Colonic mucosa (tissue), 4 donors: ENCODE data around the gene GBF1. TPM values are rescaled to one million over a fixed set of nuclear protein-coding genes. Genes with fewer than 3 reads are reported as not detected.

Source experiments
- DNase-seq: peaks from one replicate; pipeline ENCODE4 v3.0.0-alpha.2; 2020
- H3K27ac ChIP-seq: fragments of 200-600 bp; one replicate; pipeline ENCODE4 v1.8.0; 2021
- H3K27me3 ChIP-seq: fragments of 200-600 bp; one replicate; pipeline ENCODE4 v1.8.0; 2021
- H3K36me3 ChIP-seq: fragments of 200-600 bp; one replicate; pipeline ENCODE4 v1.8.0; 2021
- H3K4me1 ChIP-seq: fragments of 200-600 bp; one replicate; pipeline ENCODE4 v1.8.0; 2021; ENCODE audit warnings: mild to moderate bottlenecking
- H3K4me3 ChIP-seq: fragments of 200-600 bp; one replicate; pipeline ENCODE4 v1.8.0; 2021
- H3K9ac ChIP-seq, 2 donors: one replicate each; pipeline ENCODE4 v1.7.0; 2013; ENCODE audit warnings: control low read depth in 2 of 2, low read depth in 2 of 2, low read length in 2 of 2
- H3K9me3 ChIP-seq: fragments of 200-600 bp; one replicate; pipeline ENCODE4 v1.8.0; 2021
- intact Hi-C: fragments of 100-400 bp; cut with DNase I; formaldehyde crosslinking; loops from one replicate; pipeline ENCODE4 v1.14.1; 2022
- total RNA-seq, 2 donors: library from RNA; stranded (reverse); fragmentation: NEBNext Ultra II Directional in 1 of 2; extraction: Animal tissue kit (Norgen Biotek cat#: 25700) in 1 of 2; gene quantifications; one replicate each; pipeline ENCODE4 v1.2.1, GENCODE V29; 2021
- TF ChIP-seq, protein P1 (sequence below): fragments of 200-600 bp; IDR thresholded peaks from one replicate; pipeline ENCODE4 v1.8.0; 2022; ENCODE audit warnings: antibody characterized with exemption, mild to moderate bottlenecking
- donor health status: healthy.
- donor health status: DM: no; HTN: no; CAD: no.
- donor health status: DM: no; HTN: no; CAD: no.

GBF1 gene
- total RNA-seq, 2 donors from 2014 or later = 59.8 to 73.4 TPM

DNA sequence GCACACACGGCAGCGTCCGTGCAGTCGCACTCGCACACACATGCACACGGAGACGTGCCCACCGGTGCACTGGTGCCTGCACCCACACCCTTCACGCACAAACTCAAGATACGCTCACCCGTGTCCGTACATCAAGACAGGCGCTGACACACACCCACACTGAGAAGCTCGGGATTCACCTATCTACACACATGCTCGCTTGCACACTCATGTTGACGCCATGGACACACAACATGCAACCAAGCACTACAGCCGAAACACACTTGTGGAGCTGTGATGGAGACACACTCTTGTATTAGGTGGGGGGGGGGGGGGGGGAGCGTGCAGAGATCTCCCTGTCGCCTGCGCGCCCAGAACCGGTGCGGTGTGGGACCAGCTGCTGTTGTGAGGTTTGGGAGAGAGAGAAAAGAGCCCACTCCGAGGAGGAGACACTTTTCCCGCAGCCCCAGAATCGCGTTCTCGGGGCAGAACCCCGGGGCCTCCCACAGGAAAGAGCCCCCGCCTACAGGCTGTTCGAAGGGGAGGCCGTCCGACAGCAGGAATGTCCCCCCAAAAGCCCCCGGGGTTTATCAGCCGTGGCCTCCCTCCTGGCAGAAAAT lies 149.6 kb downstream of the GBF1 start:
- peak; percentile 47 for DNase-seq
- peak overlapping the region; percentile 73 for H3K4me3 ChIP-seq
- no peaks in the 10 kb centered on the region for H3K9me3 ChIP-seq
- peaks cover 11% of the 10 kb centered on the region for H3K4me1 ChIP-seq
- intact Hi-C loops = loop anchor here (5.0 to 10.0 kb wide), 3 partner anchors 87 to 200 kb away; partner anchors contain the start of gene ELOVL3
- peak overlapping the region; percentile 90 to 95 for H3K9ac ChIP-seq
- no peaks in the 10 kb centered on the region for H3K36me3 ChIP-seq
- peak overlapping the region; percentile 98 for H3K27ac ChIP-seq
- TF ChIP-seq, protein P1, sequence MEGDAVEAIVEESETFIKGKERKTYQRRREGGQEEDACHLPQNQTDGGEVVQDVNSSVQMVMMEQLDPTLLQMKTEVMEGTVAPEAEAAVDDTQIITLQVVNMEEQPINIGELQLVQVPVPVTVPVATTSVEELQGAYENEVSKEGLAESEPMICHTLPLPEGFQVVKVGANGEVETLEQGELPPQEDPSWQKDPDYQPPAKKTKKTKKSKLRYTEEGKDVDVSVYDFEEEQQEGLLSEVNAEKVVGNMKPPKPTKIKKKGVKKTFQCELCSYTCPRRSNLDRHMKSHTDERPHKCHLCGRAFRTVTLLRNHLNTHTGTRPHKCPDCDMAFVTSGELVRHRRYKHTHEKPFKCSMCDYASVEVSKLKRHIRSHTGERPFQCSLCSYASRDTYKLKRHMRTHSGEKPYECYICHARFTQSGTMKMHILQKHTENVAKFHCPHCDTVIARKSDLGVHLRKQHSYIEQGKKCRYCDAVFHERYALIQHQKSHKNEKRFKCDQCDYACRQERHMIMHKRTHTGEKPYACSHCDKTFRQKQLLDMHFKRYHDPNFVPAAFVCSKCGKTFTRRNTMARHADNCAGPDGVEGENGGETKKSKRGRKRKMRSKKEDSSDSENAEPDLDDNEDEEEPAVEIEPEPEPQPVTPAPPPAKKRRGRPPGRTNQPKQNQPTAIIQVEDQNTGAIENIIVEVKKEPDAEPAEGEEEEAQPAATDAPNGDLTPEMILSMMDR = no peak
- no peaks in the 10 kb centered on the region for H3K27me3 ChIP-seq

DNA sequence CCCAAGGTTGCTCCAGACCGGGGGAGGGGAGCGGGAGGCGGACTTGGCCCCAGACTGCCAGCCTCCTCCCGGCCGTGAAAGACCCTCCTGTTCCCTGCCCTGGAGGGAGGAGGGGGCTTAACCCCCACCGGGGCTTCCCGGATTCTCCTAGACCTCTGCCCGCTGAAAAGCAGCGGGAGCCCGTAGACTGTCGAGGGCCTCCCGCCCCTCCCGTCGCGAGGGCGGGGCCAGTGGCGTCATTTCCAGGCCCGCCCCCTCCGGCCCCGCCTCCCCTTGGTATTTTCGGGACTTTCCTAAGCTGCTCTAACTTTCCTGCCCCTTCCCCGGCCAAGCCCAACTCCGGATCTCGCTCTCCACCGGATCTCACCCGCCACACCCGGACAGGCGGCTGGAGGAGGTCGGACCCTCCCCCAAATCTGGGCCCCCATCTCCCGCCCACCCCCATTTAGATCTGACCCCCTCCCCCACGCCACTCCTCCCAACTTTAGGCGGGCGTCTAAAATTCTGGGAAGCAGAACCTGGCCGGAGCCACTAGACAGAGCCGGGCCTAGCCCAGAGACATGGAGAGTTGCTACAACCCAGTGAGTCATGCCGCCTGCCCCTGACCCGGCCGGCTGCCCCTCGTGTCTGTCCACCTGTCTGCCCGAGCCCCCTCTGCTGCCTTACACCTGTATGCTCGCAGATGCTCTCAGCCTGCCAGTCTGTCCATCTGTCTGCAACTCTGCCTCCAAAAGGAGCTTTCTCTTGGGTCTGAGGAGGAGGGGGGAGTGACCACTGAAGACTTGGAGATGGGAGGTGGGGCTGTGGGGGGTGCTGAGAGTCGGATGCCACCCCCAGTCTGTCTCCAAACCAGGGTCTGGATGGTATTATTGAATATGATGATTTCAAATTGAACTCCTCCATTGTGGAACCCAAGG lies 150.3 kb downstream of the GBF1 start, which contains the start of gene NFKB2:
NFKB2 (plus strand) TSS at position 306 of the 917 bp plus-strand sequence; CDS start at position 561, 255 bp downstream.
- intact Hi-C loops = loop anchor here (5.0 to 10.0 kb wide), 2 partner anchors 168 to 199 kb away; partner anchors contain the start of gene ELOVL3
- no peaks in the 10 kb centered on the region for H3K27me3 ChIP-seq
- peak; percentile 93 for DNase-seq

GRCh38 chr10:102396317-102396650 lies 151.0 kb downstream of the GBF1 start:
- H3K36me3 ChIP-seq = peaks cover 2% of the 10 kb centered on the region
- TF ChIP-seq, protein P1 = no peak
- peak overlapping the region; percentile 98 for H3K27ac ChIP-seq
- intact Hi-C loops = loop anchor here (5.0 to 10.0 kb wide), 2 partner anchors 169 to 199 kb away; partner anchors contain the start of gene ELOVL3
- H3K4me1 ChIP-seq = peaks cover 11% of the 10 kb centered on the region
- no peaks in the 10 kb centered on the region for H3K9me3 ChIP-seq
- H3K4me3 ChIP-seq = peak overlapping the region; percentile 73
- peak overlapping the region; percentile 74 to 95 for H3K9ac ChIP-seq
- H3K27me3 ChIP-seq = no peaks in the 10 kb centered on the region
- DNase-seq = no peak

More for the DNA sequence above, 150.3 kb downstream of the GBF1 start, which contains the start of gene NFKB2:
- TF ChIP-seq, protein P1 = no peak
- H3K9ac ChIP-seq = peak within 1 kb of the TSS; percentile 90 to 95
- H3K36me3 ChIP-seq = no peaks in the 10 kb centered on the region
- H3K9me3 ChIP-seq = no peaks in the 10 kb centered on the region
- peak within 1 kb of the TSS; percentile 73 for H3K4me3 ChIP-seq
- peak within 1 kb of the TSS; percentile 98 for H3K27ac ChIP-seq
- H3K4me1 ChIP-seq = peaks cover 11% of the 10 kb centered on the region

DNA sequence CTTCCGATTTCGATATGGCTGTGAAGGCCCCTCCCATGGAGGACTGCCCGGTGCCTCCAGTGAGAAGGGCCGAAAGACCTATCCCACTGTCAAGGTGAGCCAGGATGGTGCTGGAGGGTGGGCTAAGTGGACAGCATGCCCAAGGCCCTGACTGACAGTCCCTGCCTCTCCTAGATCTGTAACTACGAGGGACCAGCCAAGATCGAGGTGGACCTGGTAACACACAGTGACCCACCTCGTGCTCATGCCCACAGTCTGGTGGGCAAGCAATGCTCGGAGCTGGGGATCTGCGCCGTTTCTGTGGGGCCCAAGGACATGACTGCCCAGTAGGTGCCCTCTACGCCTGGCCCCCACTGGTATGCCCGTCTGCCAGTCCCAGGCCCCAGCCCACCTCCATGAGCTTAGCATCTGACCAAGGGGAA lies 151.4 kb downstream of the GBF1 start:
- peak overlapping the region; percentile 73 for H3K4me3 ChIP-seq
- H3K9ac ChIP-seq = peak overlapping the region; percentile 74 to 95
- DNase-seq = no peak
- TF ChIP-seq, protein P1 = no peak
- H3K27ac ChIP-seq = peak overlapping the region; percentile 98
- H3K36me3 ChIP-seq = peaks cover 6% of the 10 kb centered on the region
- intact Hi-C loops = loop anchor here (5.0 to 10.0 kb wide), 2 partner anchors 169 to 198 kb away; partner anchors contain the start of gene ELOVL3
- no peaks in the 10 kb centered on the region for H3K27me3 ChIP-seq
- peaks cover 11% of the 10 kb centered on the region for H3K4me1 ChIP-seq
- no peaks in the 10 kb centered on the region for H3K9me3 ChIP-seq
